ENCODE data around the gene BABAM2. TPM values are rescaled to one million over a fixed set of nuclear protein-coding genes. Genes with fewer than 3 reads are reported as not detected.

BABAM2 gene
- total and polyA plus RNA-seq, 9 of the 15 experiments (the other 6 are each of a cell fraction or from before 2014, with no cell fraction given) = 10.9 to 37.4 (median 25.6) TPM

DNA sequence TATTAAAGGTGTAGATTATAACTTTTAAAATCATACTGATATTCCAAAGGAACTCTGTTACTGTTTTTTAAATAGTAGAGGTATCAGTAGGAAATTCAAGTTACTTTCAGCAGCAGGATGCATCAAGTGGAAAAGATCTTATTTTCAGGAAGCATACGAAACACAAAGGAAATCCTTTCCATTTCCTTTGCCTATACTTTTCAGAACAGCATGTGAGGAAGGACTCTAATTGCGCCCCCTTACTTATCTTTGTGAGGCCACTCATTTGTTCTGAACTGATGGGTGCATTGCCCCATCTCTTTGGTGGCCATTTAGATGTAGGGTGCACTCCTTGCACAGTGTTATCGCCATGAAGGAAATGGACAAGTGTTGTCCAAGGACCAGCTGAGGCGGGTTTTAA lies 145.3 kb downstream of the BABAM2 start (continued):
- TF ChIP-seq, protein P1, sequence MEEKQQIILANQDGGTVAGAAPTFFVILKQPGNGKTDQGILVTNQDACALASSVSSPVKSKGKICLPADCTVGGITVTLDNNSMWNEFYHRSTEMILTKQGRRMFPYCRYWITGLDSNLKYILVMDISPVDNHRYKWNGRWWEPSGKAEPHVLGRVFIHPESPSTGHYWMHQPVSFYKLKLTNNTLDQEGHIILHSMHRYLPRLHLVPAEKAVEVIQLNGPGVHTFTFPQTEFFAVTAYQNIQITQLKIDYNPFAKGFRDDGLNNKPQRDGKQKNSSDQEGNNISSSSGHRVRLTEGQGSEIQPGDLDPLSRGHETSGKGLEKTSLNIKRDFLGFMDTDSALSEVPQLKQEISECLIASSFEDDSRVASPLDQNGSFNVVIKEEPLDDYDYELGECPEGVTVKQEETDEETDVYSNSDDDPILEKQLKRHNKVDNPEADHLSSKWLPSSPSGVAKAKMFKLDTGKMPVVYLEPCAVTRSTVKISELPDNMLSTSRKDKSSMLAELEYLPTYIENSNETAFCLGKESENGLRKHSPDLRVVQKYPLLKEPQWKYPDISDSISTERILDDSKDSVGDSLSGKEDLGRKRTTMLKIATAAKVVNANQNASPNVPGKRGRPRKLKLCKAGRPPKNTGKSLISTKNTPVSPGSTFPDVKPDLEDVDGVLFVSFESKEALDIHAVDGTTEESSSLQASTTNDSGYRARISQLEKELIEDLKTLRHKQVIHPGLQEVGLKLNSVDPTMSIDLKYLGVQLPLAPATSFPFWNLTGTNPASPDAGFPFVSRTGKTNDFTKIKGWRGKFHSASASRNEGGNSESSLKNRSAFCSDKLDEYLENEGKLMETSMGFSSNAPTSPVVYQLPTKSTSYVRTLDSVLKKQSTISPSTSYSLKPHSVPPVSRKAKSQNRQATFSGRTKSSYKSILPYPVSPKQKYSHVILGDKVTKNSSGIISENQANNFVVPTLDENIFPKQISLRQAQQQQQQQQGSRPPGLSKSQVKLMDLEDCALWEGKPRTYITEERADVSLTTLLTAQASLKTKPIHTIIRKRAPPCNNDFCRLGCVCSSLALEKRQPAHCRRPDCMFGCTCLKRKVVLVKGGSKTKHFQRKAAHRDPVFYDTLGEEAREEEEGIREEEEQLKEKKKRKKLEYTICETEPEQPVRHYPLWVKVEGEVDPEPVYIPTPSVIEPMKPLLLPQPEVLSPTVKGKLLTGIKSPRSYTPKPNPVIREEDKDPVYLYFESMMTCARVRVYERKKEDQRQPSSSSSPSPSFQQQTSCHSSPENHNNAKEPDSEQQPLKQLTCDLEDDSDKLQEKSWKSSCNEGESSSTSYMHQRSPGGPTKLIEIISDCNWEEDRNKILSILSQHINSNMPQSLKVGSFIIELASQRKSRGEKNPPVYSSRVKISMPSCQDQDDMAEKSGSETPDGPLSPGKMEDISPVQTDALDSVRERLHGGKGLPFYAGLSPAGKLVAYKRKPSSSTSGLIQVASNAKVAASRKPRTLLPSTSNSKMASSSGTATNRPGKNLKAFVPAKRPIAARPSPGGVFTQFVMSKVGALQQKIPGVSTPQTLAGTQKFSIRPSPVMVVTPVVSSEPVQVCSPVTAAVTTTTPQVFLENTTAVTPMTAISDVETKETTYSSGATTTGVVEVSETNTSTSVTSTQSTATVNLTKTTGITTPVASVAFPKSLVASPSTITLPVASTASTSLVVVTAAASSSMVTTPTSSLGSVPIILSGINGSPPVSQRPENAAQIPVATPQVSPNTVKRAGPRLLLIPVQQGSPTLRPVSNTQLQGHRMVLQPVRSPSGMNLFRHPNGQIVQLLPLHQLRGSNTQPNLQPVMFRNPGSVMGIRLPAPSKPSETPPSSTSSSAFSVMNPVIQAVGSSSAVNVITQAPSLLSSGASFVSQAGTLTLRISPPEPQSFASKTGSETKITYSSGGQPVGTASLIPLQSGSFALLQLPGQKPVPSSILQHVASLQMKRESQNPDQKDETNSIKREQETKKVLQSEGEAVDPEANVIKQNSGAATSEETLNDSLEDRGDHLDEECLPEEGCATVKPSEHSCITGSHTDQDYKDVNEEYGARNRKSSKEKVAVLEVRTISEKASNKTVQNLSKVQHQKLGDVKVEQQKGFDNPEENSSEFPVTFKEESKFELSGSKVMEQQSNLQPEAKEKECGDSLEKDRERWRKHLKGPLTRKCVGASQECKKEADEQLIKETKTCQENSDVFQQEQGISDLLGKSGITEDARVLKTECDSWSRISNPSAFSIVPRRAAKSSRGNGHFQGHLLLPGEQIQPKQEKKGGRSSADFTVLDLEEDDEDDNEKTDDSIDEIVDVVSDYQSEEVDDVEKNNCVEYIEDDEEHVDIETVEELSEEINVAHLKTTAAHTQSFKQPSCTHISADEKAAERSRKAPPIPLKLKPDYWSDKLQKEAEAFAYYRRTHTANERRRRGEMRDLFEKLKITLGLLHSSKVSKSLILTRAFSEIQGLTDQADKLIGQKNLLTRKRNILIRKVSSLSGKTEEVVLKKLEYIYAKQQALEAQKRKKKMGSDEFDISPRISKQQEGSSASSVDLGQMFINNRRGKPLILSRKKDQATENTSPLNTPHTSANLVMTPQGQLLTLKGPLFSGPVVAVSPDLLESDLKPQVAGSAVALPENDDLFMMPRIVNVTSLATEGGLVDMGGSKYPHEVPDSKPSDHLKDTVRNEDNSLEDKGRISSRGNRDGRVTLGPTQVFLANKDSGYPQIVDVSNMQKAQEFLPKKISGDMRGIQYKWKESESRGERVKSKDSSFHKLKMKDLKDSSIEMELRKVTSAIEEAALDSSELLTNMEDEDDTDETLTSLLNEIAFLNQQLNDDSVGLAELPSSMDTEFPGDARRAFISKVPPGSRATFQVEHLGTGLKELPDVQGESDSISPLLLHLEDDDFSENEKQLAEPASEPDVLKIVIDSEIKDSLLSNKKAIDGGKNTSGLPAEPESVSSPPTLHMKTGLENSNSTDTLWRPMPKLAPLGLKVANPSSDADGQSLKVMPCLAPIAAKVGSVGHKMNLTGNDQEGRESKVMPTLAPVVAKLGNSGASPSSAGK (IDR thresholded peaks at IDR 0.05) = no peak
- TF ChIP-seq EP300 (IDR thresholded peaks at IDR 0.05; ENCODE audit: low read length) (no peak), SMAD3 (CRISPR knock-in tag; conservative IDR thresholded peaks at IDR 0.05) (no peak), BDP1 (IDR thresholded peaks at IDR 0.05; ENCODE audit: insufficient read depth, insufficient read length) (no peak), ZNF57 (CRISPR knock-in tag; IDR thresholded peaks at IDR 0.05) (no peak), SREBF2 (CRISPR knock-in tag; IDR thresholded peaks at IDR 0.05) (no peak)
- TF ChIP-seq, protein P2, sequence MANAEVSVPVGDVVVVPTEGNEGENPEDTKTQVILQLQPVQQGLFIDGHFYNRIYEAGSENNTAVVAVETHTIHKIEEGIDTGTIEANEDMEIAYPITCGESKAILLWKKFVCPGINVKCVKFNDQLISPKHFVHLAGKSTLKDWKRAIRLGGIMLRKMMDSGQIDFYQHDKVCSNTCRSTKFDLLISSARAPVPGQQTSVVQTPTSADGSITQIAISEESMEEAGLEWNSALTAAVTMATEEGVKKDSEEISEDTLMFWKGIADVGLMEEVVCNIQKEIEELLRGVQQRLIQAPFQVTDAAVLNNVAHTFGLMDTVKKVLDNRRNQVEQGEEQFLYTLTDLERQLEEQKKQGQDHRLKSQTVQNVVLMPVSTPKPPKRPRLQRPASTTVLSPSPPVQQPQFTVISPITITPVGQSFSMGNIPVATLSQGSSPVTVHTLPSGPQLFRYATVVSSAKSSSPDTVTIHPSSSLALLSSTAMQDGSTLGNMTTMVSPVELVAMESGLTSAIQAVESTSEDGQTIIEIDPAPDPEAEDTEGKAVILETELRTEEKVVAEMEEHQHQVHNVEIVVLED (CRISPR knock-in tag; IDR thresholded peaks at IDR 0.05) = no peak
- TF ChIP-seq, protein P3, sequence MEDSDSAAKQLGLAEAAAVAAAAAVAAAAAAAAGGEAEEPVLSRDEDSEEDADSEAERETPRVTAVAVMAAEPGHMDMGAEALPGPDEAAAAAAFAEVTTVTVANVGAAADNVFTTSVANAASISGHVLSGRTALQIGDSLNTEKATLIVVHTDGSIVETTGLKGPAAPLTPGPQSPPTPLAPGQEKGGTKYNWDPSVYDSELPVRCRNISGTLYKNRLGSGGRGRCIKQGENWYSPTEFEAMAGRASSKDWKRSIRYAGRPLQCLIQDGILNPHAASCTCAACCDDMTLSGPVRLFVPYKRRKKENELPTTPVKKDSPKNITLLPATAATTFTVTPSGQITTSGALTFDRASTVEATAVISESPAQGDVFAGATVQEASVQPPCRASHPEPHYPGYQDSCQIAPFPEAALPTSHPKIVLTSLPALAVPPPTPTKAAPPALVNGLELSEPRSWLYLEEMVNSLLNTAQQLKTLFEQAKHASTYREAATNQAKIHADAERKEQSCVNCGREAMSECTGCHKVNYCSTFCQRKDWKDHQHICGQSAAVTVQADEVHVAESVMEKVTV (CRISPR knock-in tag; IDR thresholded peaks at IDR 0.05) = no peak
